K562 (cell line): ENCODE data around the gene TNN. TPM values are rescaled to one million over a fixed set of nuclear protein-coding genes. Genes with fewer than 3 reads are reported as not detected.

Experiments
- ATAC-seq: fragments of 200-7000 bp; cut with Tn5 transposase; 3 replicates; pipeline ENCODE4 v1.9.1; 2020; ENCODE audit warnings: moderate library complexity
- BruUV-seq: library from RNA; stranded (reverse); fragments of 400-500 nt; replicated peaks from 2 replicates; lab custom pipeline; 2021; lab: Mats Ljungman, UMichigan
- CTCF ChIA-PET: fragments of 300-600 bp; formaldehyde crosslinking; extraction: SDS; loops from one replicate; lab custom pipeline; 2021; ENCODE audit warnings: low intra/inter-chr PET ratio; lab: Yijun Ruan, JAX
- POLR2A ChIA-PET: fragments of 300-600, 350-650 bp; sonication (Branson Sonifier 250); formaldehyde crosslinking; extraction: SDS; loops from one replicate; lab custom pipeline; 2021; ENCODE audit warnings: antibody characterized with exemption, inconsistent platforms; lab: Yijun Ruan, JAX
- DNase-seq, 4 experiments: peaks; one replicate each; pipeline versions ENCODE4 v3.0.0 to v3.0.0-alpha.2; 2011 to 2018; ENCODE audit warnings: low spot score in 3 of 4, mixed read lengths in 3 of 4; ENCODE audit errors: extremely low read depth in 1 of 4
- FAIRE-seq: peaks from 2 replicates; lab custom pipeline; 2011; peaks lifted over from hg19 to GRCh38; lab: Jason Lieb, UNC
- H2AFZ ChIP-seq: 2 replicates; pipeline ENCODE4 v1.6.0; 2011; ENCODE audit warnings: low read depth, low read length, control low read depth, inconsistent platforms
- H3K27ac ChIP-seq: fragments of 200-600 bp; 3 replicates; pipeline ENCODE4 v1.8.0; 2011; ENCODE audit warnings: low read depth, mild to moderate bottlenecking, control low read depth, inconsistent platforms, low read length, moderate library complexity, mixed read lengths; ENCODE audit errors: extremely low read depth
- H3K27me3 ChIP-seq, 2 experiments: fragments of 300-600 bp in 1 of 2; 2 replicates in 1 of 2; 3 replicates in 1 of 2; pipeline versions ENCODE4 v1.6.0 to v1.8.0; 2011; ENCODE audit warnings: inconsistent platforms in 2 of 2, low read length in 2 of 2, mild to moderate bottlenecking in 1 of 2, mixed read lengths in 1 of 2, moderate library complexity in 1 of 2; ENCODE audit not compliant: control insufficient read depth in 2 of 2, insufficient read depth in 2 of 2
- H3K36me3 ChIP-seq: fragments of 300-600 bp; 3 replicates; pipeline ENCODE4 v1.8.0; 2011; ENCODE audit warnings: mild to moderate bottlenecking, low read length, inconsistent platforms; ENCODE audit not compliant: control insufficient read depth, insufficient read depth
- H3K4me1 ChIP-seq, 2 experiments: fragments of 200-600 bp in 1 of 2; replicated peaks in 1 of 2; 2 replicates in 1 of 2; 3 replicates in 1 of 2; pipeline versions ENCODE4 v1.5.1 to v1.8.0; 2011; ENCODE audit warnings: inconsistent platforms in 2 of 2, low read length in 2 of 2, mild to moderate bottlenecking in 1 of 2, mixed read lengths in 1 of 2, moderate library complexity in 1 of 2; ENCODE audit not compliant: control insufficient read depth in 2 of 2, insufficient read depth in 2 of 2
- H3K4me2 ChIP-seq: 2 replicates; pipeline ENCODE4 v1.6.1; 2011; ENCODE audit warnings: low read length, control low read depth, inconsistent platforms, mixed read lengths; ENCODE audit not compliant: insufficient read depth
- H3K4me3 ChIP-seq: fragments of 200-600 bp; sonication (generic), shearing (Covaris generic); 2 replicates; pipeline ENCODE4 v1.5.1; 2016; ENCODE audit warnings: control low read depth, inconsistent platforms
- H3K79me2 ChIP-seq: fragments of 200-600 bp; 3 replicates; pipeline ENCODE4 v1.8.0; 2011; ENCODE audit warnings: low read length, inconsistent platforms; ENCODE audit not compliant: control insufficient read depth, insufficient read depth
- H3K9ac ChIP-seq, 2 experiments: 2 replicates each; pipeline versions ENCODE4 v1.6.0 to v1.6.1; 2011; ENCODE audit warnings: low read depth in 2 of 2, low read length in 2 of 2, control low read depth in 1 of 2, inconsistent platforms in 1 of 2, mild to moderate bottlenecking in 1 of 2, mixed read lengths in 1 of 2; ENCODE audit not compliant: insufficient read depth in 1 of 2
- H3K9me1 ChIP-seq: one replicate; pipeline ENCODE4 v1.6.0; 2011; ENCODE audit warnings: inconsistent platforms, mild to moderate bottlenecking, low read length, moderate library complexity; ENCODE audit not compliant: control insufficient read depth, insufficient read depth
- H3K9me3 ChIP-seq: replicated peaks from 2 replicates; pipeline ENCODE4 v1.5.1; 2011; ENCODE audit warnings: low read depth, low read length, inconsistent platforms; ENCODE audit not compliant: control insufficient read depth, insufficient read depth
- H4K20me1 ChIP-seq: replicated peaks from 2 replicates; pipeline ENCODE4 v1.6.1; 2011; ENCODE audit warnings: low read length, inconsistent platforms, mixed read lengths; ENCODE audit not compliant: control insufficient read depth, insufficient read depth
- ETS1 ChIP-seq: conservative IDR thresholded peaks from 2 replicates; pipeline ENCODE4 v1.6.1; 2011; ENCODE audit warnings: low read depth, mild to moderate bottlenecking, low read length; ENCODE audit not compliant: control insufficient read depth
- FOXK1 ChIP-seq: sonication (generic); formaldehyde crosslinking; IDR thresholded peaks from 2 replicates; pipeline ENCODE4 v1.8.0; 2022; ENCODE audit warnings: missing genetic modification reagents, mild to moderate bottlenecking, borderline replicate concordance
- HNRNPUL1 ChIP-seq: fragments of 200-400 bp; formaldehyde crosslinking; IDR thresholded peaks from 2 replicates; pipeline ENCODE4 v1.6.1; 2017; ENCODE audit warnings: low read length
- MAX ChIP-seq: sonication (generic); formaldehyde crosslinking; IDR thresholded peaks from 2 replicates; pipeline ENCODE4 v1.9.0; 2022; ENCODE audit warnings: mild to moderate bottlenecking, missing genetic modification reagents
- NFATC3 ChIP-seq: fragments of 450-650 bp; IDR thresholded peaks from 2 replicates; pipeline ENCODE4 v1.6.1; 2017; ENCODE audit warnings: mild to moderate bottlenecking
- PBX2 ChIP-seq, 2 experiments: IDR thresholded peaks in 1 of 2; conservative IDR thresholded peaks in 1 of 2; 2 replicates each; pipeline ENCODE4 v1.6.1; 2016; ENCODE audit warnings: low read depth in 2 of 2, mild to moderate bottlenecking in 1 of 2, missing compliant biosample characterization in 1 of 2, missing genetic modification characterization in 1 of 2, moderate library complexity in 1 of 2
- PHF20 ChIP-seq: fragments of 450-650 bp; IDR thresholded peaks from 2 replicates; pipeline ENCODE4 v1.6.1; 2018; ENCODE audit not compliant: partially characterized antibody
- RBM14 ChIP-seq: fragments of 200-400 bp; formaldehyde crosslinking; IDR thresholded peaks from 2 replicates; pipeline ENCODE4 v1.6.1; 2018; ENCODE audit warnings: low read depth, mild to moderate bottlenecking, low read length, moderate library complexity, borderline replicate concordance; ENCODE audit not compliant: insufficient read depth
- ZNF830 ChIP-seq: fragments of 250-450 bp; sonication (Bioruptor Pico); IDR thresholded peaks from 2 replicates; pipeline ENCODE4 v1.5.0; 2021; ENCODE audit warnings: mild to moderate bottlenecking
- WGBS: fragments of 100-300 bp; shearing (Covaris generic); methylation state at CpG from one replicate; pipeline ENCODE4 v1.1.6; 2016; ENCODE audit warnings: low coverage, mixed read lengths; ENCODE audit not compliant: insufficient coverage; ENCODE audit errors: missing lambda C conversion rate; 5-methylcytosine and 5-hydroxymethylcytosine counted together
- in situ Hi-C: fragments of 300-500 bp; cut with MboI; formaldehyde crosslinking; loops from 4 replicates; pipeline ENCODE4 v1.15.0; 2018; ENCODE audit warnings: inconsistent platforms, mixed read lengths
- intact Hi-C: fragments of 100-400 bp; cut with micrococcal nuclease; formaldehyde crosslinking; loops from 2 replicates; pipeline ENCODE4 v1.14.2; 2022
- polyA plus RNA-seq, 8 experiments: library from polyadenylated mRNA; depleted of rRNA in 4 of 8; stranded (reverse) in 5 of 8; unstranded in 3 of 8; fragments of >200 nt; fragmentation: Nextera tagmentation in 2 of 8; fragmentation: Illumina TruSeq in 1 of 8; extraction: Ambion mirVana in 2 of 8; extraction: Trizol in 1 of 8; gene quantifications; 2 replicates each; pipeline versions ENCODE4 v1.2.1 to v1.2.3, GENCODE V29; 2011 to 2014; ENCODE audit warnings: inconsistent platforms in 1 of 8, missing spikeins in 1 of 8
- total RNA-seq, 7 experiments: library from RNA; depleted of rRNA in 6 of 7; stranded (reverse); fragments of >200 nt in 6 of 7; fragmentation: Illumina TruSeq in 2 of 7; extraction: Trizol in 2 of 7; gene quantifications; 2 replicates each; pipeline versions ENCODE4 v1.2.1 to v1.2.3, GENCODE V29; 2011 to 2021; ENCODE audit warnings: low replicate concordance in 1 of 7
- TF ChIP-seq, protein P1 (sequence below): fragments of 200-400 bp; formaldehyde crosslinking; IDR thresholded peaks from 2 replicates; pipeline ENCODE4 v1.6.1; 2017; ENCODE audit warnings: mild to moderate bottlenecking, low read depth, low read length, moderate library complexity

The TNN gene
- total and polyA plus RNA-seq, 9 of the 15 experiments (the other 6 are each of a cell fraction or from before 2014, with no cell fraction given), result 0.01 to 0.09 (median 0.07) TPM; not detected in 4

DNA sequence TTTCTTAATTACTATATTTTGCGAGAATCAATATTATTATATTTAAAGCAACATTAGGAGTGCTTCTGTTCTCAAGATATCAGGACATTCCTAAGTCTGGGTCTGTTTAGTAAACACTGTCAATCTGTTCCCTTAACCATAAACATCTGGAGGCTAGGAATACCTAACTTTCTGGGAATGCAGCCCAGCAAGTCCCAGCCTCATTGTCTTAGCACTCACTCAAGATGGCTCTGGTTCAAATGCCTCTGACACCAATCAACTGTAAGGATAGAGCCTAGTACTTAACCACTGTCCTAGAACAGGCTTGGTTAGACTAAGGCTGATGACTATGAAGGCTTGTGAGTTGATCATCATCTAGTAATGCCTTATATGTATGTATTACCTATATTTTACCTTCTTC, 61.5 kb downstream of the TNN start (continued):
- TF ChIP-seq, protein P1, sequence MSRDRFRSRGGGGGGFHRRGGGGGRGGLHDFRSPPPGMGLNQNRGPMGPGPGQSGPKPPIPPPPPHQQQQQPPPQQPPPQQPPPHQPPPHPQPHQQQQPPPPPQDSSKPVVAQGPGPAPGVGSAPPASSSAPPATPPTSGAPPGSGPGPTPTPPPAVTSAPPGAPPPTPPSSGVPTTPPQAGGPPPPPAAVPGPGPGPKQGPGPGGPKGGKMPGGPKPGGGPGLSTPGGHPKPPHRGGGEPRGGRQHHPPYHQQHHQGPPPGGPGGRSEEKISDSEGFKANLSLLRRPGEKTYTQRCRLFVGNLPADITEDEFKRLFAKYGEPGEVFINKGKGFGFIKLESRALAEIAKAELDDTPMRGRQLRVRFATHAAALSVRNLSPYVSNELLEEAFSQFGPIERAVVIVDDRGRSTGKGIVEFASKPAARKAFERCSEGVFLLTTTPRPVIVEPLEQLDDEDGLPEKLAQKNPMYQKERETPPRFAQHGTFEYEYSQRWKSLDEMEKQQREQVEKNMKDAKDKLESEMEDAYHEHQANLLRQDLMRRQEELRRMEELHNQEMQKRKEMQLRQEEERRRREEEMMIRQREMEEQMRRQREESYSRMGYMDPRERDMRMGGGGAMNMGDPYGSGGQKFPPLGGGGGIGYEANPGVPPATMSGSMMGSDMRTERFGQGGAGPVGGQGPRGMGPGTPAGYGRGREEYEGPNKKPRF, result no peak
- no peak for TF ChIP-seq NFATC3

GRCh38 chr1:175129644-175129996, 62.0 kb downstream of the TNN start:
- no TSS peak for BruUV-seq
- H2AFZ ChIP-seq, result no peak overlapping the region
- no peak for TF ChIP-seq ETS1
- no peak for TF ChIP-seq RBM14
- no peak for TF ChIP-seq HNRNPUL1
- TF ChIP-seq PBX2 (CRISPR knock-in tag; IDR thresholded peaks at IDR 0.05; ENCODE audit: low read depth), result no peak
- no peak for TF ChIP-seq PBX2 (tag; conservative IDR thresholded peaks at IDR 0.05; ENCODE audit: low read depth)
- TF ChIP-seq, protein P1, result no peak
- no peak for TF ChIP-seq ZNF830 (CRISPR knock-in tag)
- no peak for TF ChIP-seq FOXK1 (CRISPR knock-in tag)
- TF ChIP-seq PHF20, result no peak
- no peak for TF ChIP-seq MAX (CRISPR knock-in tag)

More at GRCh38 chr1:175129644-175129996, 62.0 kb downstream of the TNN start:
- ATAC-seq (no peak), FAIRE-seq (no peak), DNase-seq (no peak)
- CTCF ChIA-PET, result no interaction called here
- peaks cover 12 to 21% of the 10 kb centered on the region in 2 experiments for H3K27me3 ChIP-seq
- intact Hi-C loops, result loop anchor here (10.0 kb wide), 1 partner anchor 245 kb away; no protein-coding TSS in a partner anchor
- H3K4me2 ChIP-seq, result no peak overlapping the region
- in situ Hi-C loops, result loop anchor here (5.0 kb wide), 2 partner anchors 87 to 362 kb away; no protein-coding TSS in a partner anchor
- no peak overlapping the region for H3K27ac ChIP-seq
- no peak overlapping the region for H3K4me3 ChIP-seq
- H3K79me2 ChIP-seq, result no peaks in the 10 kb centered on the region
- no peaks in the 10 kb centered on the region for H4K20me1 ChIP-seq
- POLR2A ChIA-PET, result interaction anchor here (0.7 kb wide), 1 partner anchor 613 kb away, joined by 3 read pairs; no protein-coding TSS in a partner anchor
- WGBS, result 19% methylated on average over 2 of the region's 2 CpGs
- H3K9ac ChIP-seq, result no peak overlapping the region
- no peaks in the 10 kb centered on the region for H3K36me3 ChIP-seq
- H3K9me1 ChIP-seq, result no peaks in the 10 kb centered on the region
- H3K9me3 ChIP-seq, result no peaks in the 10 kb centered on the region
- no peaks in the 10 kb centered on the region; a peak in 2 of 5 replicates for H3K4me1 ChIP-seq
